ENCODE results near the gene FTSJ3. TPM values are rescaled to one million over a fixed set of nuclear protein-coding genes. Genes with fewer than 3 reads are reported as not detected.
A peak's percentile ranks its signal among the peaks of the same experiment; 100 is the strongest.

Gene FTSJ3
- total and polyA plus RNA-seq, 2 experiments from 2014 or later = 28.5 to 30.0 TPM

- peak within 1 kb of the TSS; percentile 96 for H3K27ac ChIP-seq
- H3K36me3 ChIP-seq (replicated peaks; ENCODE audit: insufficient read depth, low read depth) = no peaks in the 10 kb centered on the region
- H4K20me1 ChIP-seq (ENCODE audit: insufficient read depth, poor library complexity, severe bottlenecking) = peaks cover 38% of the 10 kb centered on the region
- DNase-seq (ENCODE audit: low spot score) = peak; percentile 99
- no peaks in the 10 kb centered on the region for H3K27me3 ChIP-seq
- H3K4me3 ChIP-seq = peak within 1 kb of the TSS; percentile 61
- under 1% methylated on average over 74 of the region's 74 CpGs for WGBS (ENCODE audit: low lambda C conversion rate, missing lambda C conversion rate)
- H3K9me3 ChIP-seq (ENCODE audit: low read depth) = no peaks in the 10 kb centered on the region
- peaks cover 6% of the 10 kb centered on the region for H3K4me1 ChIP-seq (ENCODE audit: insufficient read depth)
- H3K4me2 ChIP-seq = peak within 1 kb of the TSS; percentile 77
- peak within 1 kb of the TSS; percentile 44 for H2AFZ ChIP-seq
- peaks cover 86% of the 10 kb centered on the region for H3K79me2 ChIP-seq
- no peak for TF ChIP-seq EZH2 (IDR thresholded peaks at IDR 0.05; ENCODE audit: borderline replicate concordance)
- no peak for TF ChIP-seq CTCF (IDR thresholded peaks at IDR 0.05; ENCODE audit: poor library complexity)
- no peak for TF ChIP-seq EZH2phosphoT487 (IDR thresholded peaks at IDR 0.05; ENCODE audit: low read depth, severe bottlenecking, unreplicated experiment)
- no peaks in the 10 kb centered on the region for H3K9me2 ChIP-seq (replicated peaks; ENCODE audit: insufficient read depth)
Observed at GRCh38 chr17:63773272-63774140, 54.0 kb downstream of the FTSJ3 start, which contains the start of gene CCDC47. TSS of gene CCDC47 (minus strand) at chr17:63773597. CDS start at chr17:63766175, 7,422 bp downstream.

GRCh38 chr17:63772801-63773271 lies 54.6 kb downstream of the FTSJ3 start:
- peak overlapping the region; percentile 92 for H3K27ac ChIP-seq
- 9% methylated on average over 7 of the region's 7 CpGs for WGBS (ENCODE audit: low lambda C conversion rate, missing lambda C conversion rate)
- H3K4me2 ChIP-seq = peak overlapping the region; percentile 77
- no peaks in the 10 kb centered on the region for H3K27me3 ChIP-seq
- H3K4me1 ChIP-seq (ENCODE audit: insufficient read depth) = peaks cover 6% of the 10 kb centered on the region
- H2AFZ ChIP-seq = peak overlapping the region; percentile 44
- H3K36me3 ChIP-seq (replicated peaks; ENCODE audit: insufficient read depth, low read depth) = no peaks in the 10 kb centered on the region
- peaks cover 32% of the 10 kb centered on the region for H4K20me1 ChIP-seq (ENCODE audit: insufficient read depth, poor library complexity, severe bottlenecking)
- H3K4me3 ChIP-seq = peak overlapping the region; percentile 61
- peaks cover 86% of the 10 kb centered on the region for H3K79me2 ChIP-seq
- DNase-seq (ENCODE audit: low spot score) = no peak
- no peak for TF ChIP-seq EZH2phosphoT487 (IDR thresholded peaks at IDR 0.05; ENCODE audit: low read depth, severe bottlenecking, unreplicated experiment)
- no peak for TF ChIP-seq EZH2 (IDR thresholded peaks at IDR 0.05; ENCODE audit: borderline replicate concordance)
- TF ChIP-seq CTCF (IDR thresholded peaks at IDR 0.05; ENCODE audit: poor library complexity) = no peak
- no peaks in the 10 kb centered on the region for H3K9me3 ChIP-seq (ENCODE audit: low read depth)
- H3K9me2 ChIP-seq (replicated peaks; ENCODE audit: insufficient read depth) = no peaks in the 10 kb centered on the region

Other genes with a start within 250 kb of the FTSJ3 start
- 17.0 and 20.2 TPM in 2 replicates for gene TACO1, start 226.8 kb downstream of the FTSJ3 start, total RNA-seq
- gene TACO1, start 226.8 kb downstream of the FTSJ3 start, polyA plus RNA-seq = 23.8 and 32.2 TPM in 2 replicates
- 13.4 and 15.6 TPM in 2 replicates for gene MAP3K3, start 205.2 kb downstream of the FTSJ3 start, total RNA-seq
- 15.3 and 15.5 TPM in 2 replicates for gene MAP3K3, start 205.2 kb downstream of the FTSJ3 start, polyA plus RNA-seq
- 14.5 and 20.7 TPM in 2 replicates for gene LIMD2, start 127.5 kb downstream of the FTSJ3 start, total RNA-seq
- 31.1 and 35.3 TPM in 2 replicates for gene LIMD2, start 127.5 kb downstream of the FTSJ3 start, polyA plus RNA-seq
- gene STRADA, start 85.9 kb downstream of the FTSJ3 start, total RNA-seq = 15.3 and 19.9 TPM in 2 replicates
- gene STRADA, start 85.9 kb downstream of the FTSJ3 start, polyA plus RNA-seq = 24.4 and 27.6 TPM in 2 replicates
- gene CCDC47, start 54.1 kb downstream of the FTSJ3 start, total RNA-seq = 79.6 and 82.7 TPM in 2 replicates
- 60.1 and 77.8 TPM in 2 replicates for gene CCDC47, start 54.1 kb downstream of the FTSJ3 start, polyA plus RNA-seq
- gene DDX42, start 53.5 kb downstream of the FTSJ3 start, total RNA-seq = 67.6 and 79.9 TPM in 2 replicates
- 31.1 and 36.4 TPM in 2 replicates for gene DDX42, start 53.5 kb downstream of the FTSJ3 start, polyA plus RNA-seq
- 37.3 and 46.6 TPM in 2 replicates for gene PSMC5, start 232 bp downstream of the FTSJ3 start, total RNA-seq
- gene PSMC5, start 232 bp downstream of the FTSJ3 start, polyA plus RNA-seq = 129 and 132 TPM in 2 replicates
- 55.5 and 65.7 TPM in 2 replicates for gene SMARCD2, start 15.0 kb upstream of the FTSJ3 start, total RNA-seq
- 46.0 and 52.9 TPM in 2 replicates for gene SMARCD2, start 15.0 kb upstream of the FTSJ3 start, polyA plus RNA-seq
- 1.4 and 2.8 TPM in 2 replicates for gene CSH2, start 46.0 kb upstream of the FTSJ3 start, total RNA-seq
- 0.84 TPM in 1 of 2 replicates, not detected in the other for gene CSH2, start 46.0 kb upstream of the FTSJ3 start, polyA plus RNA-seq
- not detected in 2 replicates for gene GH2, start 54.3 kb upstream of the FTSJ3 start, total RNA-seq
- gene GH2, start 54.3 kb upstream of the FTSJ3 start, polyA plus RNA-seq = 1.8 TPM in 1 of 2 replicates, not detected in the other
- 0.92 and 1.1 TPM in 2 replicates for gene CSH1, start 68.9 kb upstream of the FTSJ3 start, total RNA-seq
- 0.26 TPM in 1 of 2 replicates, not detected in the other for gene CSH1, start 68.9 kb upstream of the FTSJ3 start, polyA plus RNA-seq
- not detected in 2 replicates for gene CSHL1, start 83.6 kb upstream of the FTSJ3 start, total RNA-seq
- gene CSHL1, start 83.6 kb upstream of the FTSJ3 start, polyA plus RNA-seq = not detected in 2 replicates
- gene GH1, start 91.2 kb upstream of the FTSJ3 start, total RNA-seq = not detected in 2 replicates
- gene GH1, start 91.2 kb upstream of the FTSJ3 start, polyA plus RNA-seq = not detected in 2 replicates
- gene CD79B, start 104.7 kb upstream of the FTSJ3 start, total RNA-seq = 0.57 TPM in 1 of 2 replicates, not detected in the other
- 1.2 TPM in 2 replicates for gene CD79B, start 104.7 kb upstream of the FTSJ3 start, polyA plus RNA-seq
- under 0.01 and 0.07 TPM in 2 replicates for gene SCN4A, start 145.3 kb upstream of the FTSJ3 start, total RNA-seq
- gene SCN4A, start 145.3 kb upstream of the FTSJ3 start, polyA plus RNA-seq = not detected in 2 replicates
- gene PRR29, start 170.7 kb upstream of the FTSJ3 start, total RNA-seq = 0.13 and 0.36 TPM in 2 replicates
- gene PRR29, start 170.7 kb upstream of the FTSJ3 start, polyA plus RNA-seq = 0.62 and 1.4 TPM in 2 replicates
- 6.0 and 8.4 TPM in 2 replicates for gene ICAM2, start 193.0 kb upstream of the FTSJ3 start, total RNA-seq
- gene ICAM2, start 193.0 kb upstream of the FTSJ3 start, polyA plus RNA-seq = 2.7 and 3.4 TPM in 2 replicates